ENCODE results near the gene TARM1.

TARM1 gene

GRCh38 chr19:54029930-54030490 lies 51.2 kb downstream of the TARM1 start:
- Mint-ChIP-seq H3K4me3 (no peak overlapping the region), H3K9me3 (no peaks in the 10 kb centered on the region), H3K27ac (no peak overlapping the region), H3K27me3 (peaks cover 47% of the 10 kb centered on the region), H3K4me1 (ENCODE audit: low read depth) (no peaks in the 10 kb centered on the region), H3K36me3 (ENCODE audit: low read depth) (no peaks in the 10 kb centered on the region)
- peak; percentile 59 for DNase-seq

- H3K36me3 Mint-ChIP-seq (ENCODE audit: low read depth) = no peaks in the 10 kb centered on the region
- H3K9me3 Mint-ChIP-seq = no peaks in the 10 kb centered on the region
- peaks cover 48% of the 10 kb centered on the region for H3K27me3 Mint-ChIP-seq
- no peak overlapping the region for H3K27ac Mint-ChIP-seq
- no peaks in the 10 kb centered on the region for H3K4me1 Mint-ChIP-seq (ENCODE audit: low read depth)
- DNase-seq = no peak
- no peak overlapping the region for H3K4me3 Mint-ChIP-seq
Observed at GRCh38 chr19:54029301-54029700, 51.9 kb downstream of the TARM1 start.

- DNase-seq = no peak
- no peaks in the 10 kb centered on the region for H3K9me3 Mint-ChIP-seq
Observed at GRCh38 chr19:54026656-54027055, 54.5 kb downstream of the TARM1 start.

GRCh38 chr19:54024660-54025059 lies 56.5 kb downstream of the TARM1 start:
- H3K4me1 Mint-ChIP-seq (ENCODE audit: low read depth) = peaks cover 11% of the 10 kb centered on the region
- H3K27me3 Mint-ChIP-seq = peaks cover 54% of the 10 kb centered on the region
- DNase-seq = no peak
- H3K4me3 Mint-ChIP-seq = no peak overlapping the region
- no peaks in the 10 kb centered on the region for H3K9me3 Mint-ChIP-seq
- H3K36me3 Mint-ChIP-seq (ENCODE audit: low read depth) = no peaks in the 10 kb centered on the region
- H3K27ac Mint-ChIP-seq = no peak overlapping the region

More at GRCh38 chr19:54026656-54027055, 54.5 kb downstream of the TARM1 start:
- no peaks in the 10 kb centered on the region for H3K36me3 Mint-ChIP-seq (ENCODE audit: low read depth)
- peaks cover 4% of the 10 kb centered on the region for H3K4me1 Mint-ChIP-seq (ENCODE audit: low read depth)
- peaks cover 60% of the 10 kb centered on the region for H3K27me3 Mint-ChIP-seq
- H3K4me3 Mint-ChIP-seq = no peak overlapping the region
- no peak overlapping the region for H3K27ac Mint-ChIP-seq

GRCh38 chr19:54023191-54023590 lies 58.0 kb downstream of the TARM1 start:
- Mint-ChIP-seq H3K27me3 (peaks cover 52% of the 10 kb centered on the region), H3K9me3 (no peaks in the 10 kb centered on the region), H3K4me1 (ENCODE audit: low read depth) (peaks cover 11% of the 10 kb centered on the region), H3K27ac (no peak overlapping the region), H3K36me3 (ENCODE audit: low read depth) (no peaks in the 10 kb centered on the region), H3K4me3 (no peak overlapping the region)
- no peak for DNase-seq

GRCh38 chr19:54021932-54022331 lies 59.2 kb downstream of the TARM1 start:
- no peaks in the 10 kb centered on the region for H3K36me3 Mint-ChIP-seq (ENCODE audit: low read depth)
- no peaks in the 10 kb centered on the region for H3K9me3 Mint-ChIP-seq
- H3K27me3 Mint-ChIP-seq = peaks cover 56% of the 10 kb centered on the region
- peaks cover 11% of the 10 kb centered on the region for H3K4me1 Mint-ChIP-seq (ENCODE audit: low read depth)
- no peak overlapping the region for H3K27ac Mint-ChIP-seq
- DNase-seq = no peak
- no peak overlapping the region for H3K4me3 Mint-ChIP-seq

- Mint-ChIP-seq H3K27ac (no peak overlapping the region), H3K4me1 (ENCODE audit: low read depth) (peaks cover 11% of the 10 kb centered on the region), H3K27me3 (peaks cover 59% of the 10 kb centered on the region), H3K9me3 (no peaks in the 10 kb centered on the region), H3K36me3 (ENCODE audit: low read depth) (no peaks in the 10 kb centered on the region), H3K4me3 (no peak overlapping the region)
- no peak for DNase-seq
Observed at GRCh38 chr19:54021363-54021762, 59.8 kb downstream of the TARM1 start.

All from activated T-cell treated with anti-CD3 and anti-CD28 coated beads, Interleukin-2, amount 50 U/mL, for 24 hours (primary cell).